Ramos (cell line): ENCODE data around the gene TREML1.
"Not testable (repeated sequence)": the region's sequence is repeated elsewhere in the genome, so short reads cannot be mapped to it uniquely, and the experiment has no call there.

Source experiments
- in situ Hi-C: fragments of 300-500 bp; cut with MboI; formaldehyde crosslinking; loops from one replicate; pipeline ENCODE4 v1.14.3; 2022; ENCODE audit warnings: low sequenced_read_pairs; ENCODE audit not compliant: unreplicated experiment

TREML1 gene

DNA sequence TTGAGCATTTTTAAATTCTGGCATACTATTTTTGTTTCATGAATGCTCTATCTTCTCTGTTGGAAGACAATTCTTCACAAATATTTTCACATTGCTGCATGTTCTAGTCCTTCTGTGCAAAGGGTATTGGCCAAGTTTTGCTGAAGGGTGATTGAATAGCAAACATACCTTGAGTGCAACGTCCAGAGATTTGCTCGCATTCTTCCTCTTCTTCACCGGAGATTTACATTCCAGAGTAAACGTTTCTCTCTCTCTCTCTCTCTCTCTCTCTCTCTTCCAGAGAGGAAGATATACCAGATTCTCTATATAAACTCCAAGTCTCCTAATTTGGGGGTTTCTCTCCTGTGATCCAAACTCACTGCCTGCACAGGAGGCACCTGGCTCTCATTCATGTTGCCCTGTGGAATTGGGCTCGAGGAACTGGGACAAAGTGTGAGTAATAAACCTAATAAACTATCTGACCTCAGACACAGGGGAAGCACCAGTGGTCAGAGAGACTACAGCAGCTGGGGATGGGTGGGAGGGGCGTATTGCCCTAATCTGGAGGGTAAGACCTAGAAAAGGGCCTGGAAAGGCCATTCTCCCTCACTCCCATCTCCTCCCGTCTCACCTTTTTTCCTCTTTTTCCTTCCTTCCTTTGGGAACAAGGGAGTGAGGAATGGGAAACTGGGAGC lies 1.1 kb upstream of the TREML1 start:
- in situ Hi-C loops: no loop called here

GRCh38 chr6:41153451-41153850 lies 696 bp downstream of the TREML1 start:
- in situ Hi-C loops: no loop called here

GRCh38 chr6:41150671-41151070 lies 3.5 kb downstream of the TREML1 start:
- in situ Hi-C loops: no loop called here

- in situ Hi-C loops: no loop called here
Measured at GRCh38 chr6:41147917-41148316, 6.2 kb downstream of the TREML1 start.

DNA sequence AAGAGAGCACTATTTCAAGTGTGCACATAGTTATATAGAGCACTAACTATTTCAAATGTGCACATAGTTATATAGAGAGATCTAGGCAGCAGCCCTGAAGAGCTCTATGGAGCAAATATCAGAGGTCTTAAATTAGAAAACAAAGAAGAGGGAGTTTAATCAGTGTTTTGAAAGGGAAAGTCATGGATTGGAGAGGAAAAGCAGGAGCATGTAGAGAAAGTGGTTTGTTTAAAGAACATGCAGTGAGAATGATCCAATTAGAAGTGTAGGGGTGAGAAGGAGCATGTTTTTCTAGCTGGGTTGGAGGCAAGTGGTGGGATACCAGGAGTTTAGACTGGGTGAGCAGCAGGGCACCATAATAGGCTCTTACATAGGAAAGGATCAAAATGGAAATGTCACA lies 17.2 kb downstream of the TREML1 start:
- in situ Hi-C loops: no loop called here

DNA sequence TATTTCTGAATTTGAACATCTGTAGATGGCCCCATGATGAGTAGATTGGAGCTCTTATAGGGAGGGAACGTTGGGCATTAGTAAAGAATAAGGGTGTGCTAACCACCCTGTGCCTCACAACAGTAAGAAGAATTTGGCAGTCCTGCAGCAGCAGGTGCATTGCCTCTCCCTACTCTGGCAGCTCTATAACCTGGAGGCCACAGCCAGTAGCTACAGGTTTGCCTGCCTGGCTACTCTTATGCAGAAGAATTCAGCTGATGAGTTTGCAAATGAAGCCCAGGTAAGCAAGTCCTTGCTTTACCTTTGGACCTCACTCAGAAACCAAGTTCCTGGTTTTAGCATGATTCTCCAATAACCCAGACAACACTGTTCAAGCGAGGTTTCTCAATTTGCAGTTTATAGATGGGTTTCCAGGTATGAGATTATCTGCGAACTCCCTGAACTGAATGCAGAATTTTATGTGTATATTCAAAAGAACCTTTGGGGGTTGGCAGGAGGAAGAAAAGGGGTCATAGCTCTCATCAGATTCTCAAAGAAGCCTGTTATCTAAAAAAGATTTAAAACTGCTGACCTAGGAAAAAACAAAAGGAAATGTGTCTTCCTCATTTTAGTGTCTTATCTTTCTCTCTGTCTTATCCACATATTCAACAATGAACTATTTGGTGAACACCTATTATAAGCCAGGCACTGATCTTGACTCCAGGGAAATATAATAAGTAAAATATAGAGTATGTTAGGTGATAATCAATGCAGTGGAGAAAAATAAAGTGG lies 18.9 kb downstream of the TREML1 start:
- in situ Hi-C loops: no loop called here

- in situ Hi-C loops: no loop called here
Measured at GRCh38 chr6:41132254-41132653, 21.9 kb downstream of the TREML1 start.

DNA sequence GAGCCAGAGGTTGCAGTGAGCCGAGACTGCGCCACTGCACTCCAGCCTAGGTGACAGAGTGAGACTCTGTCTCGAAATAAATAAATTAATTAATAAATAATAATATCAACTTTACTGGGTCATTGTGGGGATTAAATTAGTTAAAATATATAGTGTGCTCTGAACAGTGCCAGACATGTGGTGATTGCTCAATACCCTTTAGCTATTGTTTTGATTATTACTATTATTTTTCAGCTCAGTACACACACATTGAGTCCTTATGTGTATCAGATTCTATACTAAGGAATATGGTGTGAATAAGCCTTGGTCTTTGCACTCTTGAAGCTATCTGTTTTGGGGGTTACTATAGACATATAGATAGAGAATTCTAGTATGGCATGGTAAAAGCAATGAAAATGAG lies 28.9 kb downstream of the TREML1 start:
- in situ Hi-C loops: no loop called here

GRCh38 chr6:41122918-41123317 lies 31.2 kb downstream of the TREML1 start:
- in situ Hi-C loops: no loop called here

GRCh38 chr6:41122373-41122772 lies 31.8 kb downstream of the TREML1 start:
- in situ Hi-C loops: no loop called here

DNA sequence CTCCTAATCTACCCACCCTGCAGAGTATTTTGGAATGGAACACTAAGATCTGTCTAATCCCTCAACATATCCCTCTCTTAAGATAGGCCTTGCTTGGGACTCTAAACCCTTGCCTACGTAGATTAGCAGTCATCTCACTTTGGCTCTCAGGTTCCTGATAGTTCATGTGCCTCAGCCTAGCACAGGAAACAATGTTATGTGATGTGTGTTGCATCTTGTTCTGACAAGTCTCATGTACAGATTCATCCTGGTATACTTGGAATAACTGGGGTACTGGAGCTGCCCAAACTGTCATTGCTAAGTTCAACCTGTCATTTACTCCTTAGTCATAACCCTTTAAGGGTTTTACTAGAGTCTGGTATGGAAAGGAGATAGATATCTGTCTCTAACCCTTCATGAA lies 34.1 kb downstream of the TREML1 start:
- in situ Hi-C loops: no loop called here

DNA sequence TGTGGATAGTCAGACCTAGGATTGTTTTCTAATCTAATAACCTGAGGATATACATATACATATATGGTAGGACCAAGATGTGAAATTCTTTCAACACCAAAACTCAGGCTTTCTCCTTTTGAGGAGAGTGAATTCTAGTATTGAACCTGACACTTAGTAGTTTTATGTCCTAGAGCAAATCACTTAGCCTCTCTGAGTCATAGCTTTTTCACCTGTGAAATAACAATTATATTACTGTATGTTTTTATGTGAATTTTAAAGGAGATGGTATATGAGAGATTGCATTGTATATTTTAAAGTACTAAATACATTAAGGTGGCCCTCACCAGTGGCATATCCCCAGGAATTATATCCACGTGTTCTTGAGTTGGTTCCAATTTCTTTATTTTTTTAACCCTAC lies 34.6 kb downstream of the TREML1 start:
- in situ Hi-C loops: no loop called here

GRCh38 chr6:41115027-41115426 lies 39.1 kb downstream of the TREML1 start:
- in situ Hi-C loops: not testable (repeated sequence)

DNA sequence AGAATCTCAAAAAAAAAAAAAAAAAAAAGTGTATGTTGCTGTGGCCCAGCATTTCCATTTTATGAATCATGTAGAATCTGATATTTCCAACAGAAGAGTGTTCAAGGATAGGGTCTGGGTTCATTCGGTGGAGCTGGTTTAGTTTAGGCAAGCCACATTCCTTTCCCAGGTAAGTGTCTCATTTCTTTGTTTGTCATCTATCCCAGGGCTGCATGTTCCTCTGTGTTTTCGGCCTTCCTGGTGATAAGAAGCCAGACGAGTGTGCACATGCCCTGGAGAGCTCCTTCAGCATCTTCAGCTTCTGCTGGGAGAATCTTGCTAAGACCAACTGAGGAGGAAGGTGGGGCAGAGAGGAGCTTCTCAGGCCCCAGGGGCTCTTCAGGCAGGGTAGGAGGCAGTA lies 43.1 kb downstream of the TREML1 start:
- in situ Hi-C loops: no loop called here

- in situ Hi-C loops: no loop called here
Measured at GRCh38 chr6:41103847-41104246, 50.3 kb downstream of the TREML1 start.

DNA sequence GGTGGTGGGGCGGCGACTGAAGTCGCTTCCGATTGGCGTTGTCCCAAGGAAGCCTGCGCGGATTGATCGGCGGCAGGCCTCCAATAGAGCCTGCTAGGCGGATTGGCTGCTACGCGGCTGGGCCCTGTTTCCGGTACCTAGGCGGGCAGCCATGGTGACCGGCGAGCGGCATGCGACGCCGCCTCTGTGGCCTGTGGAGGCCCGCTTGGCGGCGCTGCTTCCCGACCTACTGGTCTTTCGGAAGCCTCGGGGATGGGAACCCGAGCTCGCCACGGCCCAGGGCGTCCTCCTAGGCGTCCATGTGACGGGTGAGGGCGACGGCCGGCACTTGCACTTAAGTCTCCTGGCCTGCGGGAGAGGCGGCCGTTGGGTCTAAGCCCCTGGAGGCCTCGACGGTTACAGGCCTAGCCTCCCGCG lies 53.3 kb downstream of the TREML1 start:
- in situ Hi-C loops: no loop called here
